Smooth muscle cell of the pulmonary artery (primary cell): ENCODE data around the gene OR4C16. TPM values are rescaled to one million over a fixed set of nuclear protein-coding genes. Genes with fewer than 3 reads are reported as not detected.

ENCODE experiments used
- total RNA-seq: library from RNA; depleted of rRNA; stranded (reverse); fragments of >200 nt; gene quantifications from 2 replicates; pipeline ENCODE4 v1.2.3, GENCODE V29; 2014

OR4C16 gene, protein sequence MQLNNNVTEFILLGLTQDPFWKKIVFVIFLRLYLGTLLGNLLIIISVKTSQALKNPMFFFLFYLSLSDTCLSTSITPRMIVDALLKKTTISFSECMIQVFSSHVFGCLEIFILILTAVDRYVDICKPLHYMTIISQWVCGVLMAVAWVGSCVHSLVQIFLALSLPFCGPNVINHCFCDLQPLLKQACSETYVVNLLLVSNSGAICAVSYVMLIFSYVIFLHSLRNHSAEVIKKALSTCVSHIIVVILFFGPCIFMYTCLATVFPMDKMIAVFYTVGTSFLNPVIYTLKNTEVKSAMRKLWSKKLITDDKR
- not detected in 2 replicates for total RNA-seq

DNA sequence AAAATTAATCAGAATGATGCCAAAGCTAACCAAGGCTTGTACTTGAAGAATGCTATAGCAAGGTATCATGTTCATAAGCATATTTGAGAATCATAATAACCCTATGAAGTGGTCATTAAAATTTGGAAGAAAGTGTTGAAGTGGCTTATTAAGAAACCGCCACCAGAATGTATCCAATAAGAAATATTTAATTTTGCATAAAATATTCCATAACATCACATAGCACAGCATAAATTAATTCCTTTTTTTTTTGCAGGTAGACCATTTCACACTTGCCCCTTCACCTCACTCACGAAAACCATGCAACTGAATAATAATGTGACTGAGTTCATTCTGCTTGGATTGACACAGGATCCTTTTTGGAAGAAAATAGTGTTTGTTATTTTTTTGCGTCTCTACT lies at the start of gene OR4C16:
Gene OR4C16, plus strand, starts transcription at position 301 of the 400 bp plus-strand sequence. Its CDS starts 0 bp downstream, at position 301.

DNA sequence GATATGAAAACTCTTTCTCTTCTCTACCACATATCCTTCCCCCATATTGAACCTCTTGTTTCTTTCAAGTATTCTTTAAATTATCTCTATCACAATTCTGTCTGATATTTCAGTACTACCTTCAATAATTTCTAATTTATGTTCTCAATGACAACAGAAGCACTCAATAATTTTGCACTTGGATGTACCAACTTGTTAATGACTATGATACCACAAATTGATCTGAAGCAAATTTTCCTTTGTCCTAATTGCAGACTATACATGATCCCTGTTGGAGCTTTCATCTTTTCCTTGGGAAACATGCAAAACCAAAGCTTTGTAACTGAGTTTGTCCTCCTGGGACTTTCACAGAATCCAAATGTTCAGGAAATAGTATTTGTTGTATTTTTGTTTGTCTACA lies 17.8 kb upstream of the OR4C16 start, which contains the start of gene OR4C15:
Gene OR4C15, plus strand, starts transcription at position 301 of the 400 bp plus-strand sequence. Its CDS starts 0 bp downstream, at position 301.

DNA sequence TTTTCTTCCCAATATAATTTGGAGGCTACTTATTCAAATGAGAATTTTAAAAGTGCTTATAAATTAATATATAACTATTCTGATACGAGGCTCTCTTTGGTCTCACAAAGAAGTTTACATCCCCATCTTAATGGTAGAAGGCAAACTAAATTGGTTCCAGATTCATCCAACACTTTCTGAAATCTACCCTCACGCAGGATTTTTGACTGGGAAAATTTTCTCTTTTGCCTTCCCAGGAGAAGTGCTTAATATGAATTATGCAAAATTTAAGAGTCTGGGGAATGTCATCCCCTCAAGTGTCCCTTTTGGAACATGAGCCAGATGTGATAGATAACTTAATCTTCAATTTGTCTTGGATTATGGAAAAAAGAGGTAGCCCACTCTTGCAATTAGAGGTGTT lies 35.6 kb downstream of the OR4C16 start, which contains the start of gene OR4C11:
Gene OR4C11, minus strand, starts transcription at position 101 of the 400 bp plus-strand sequence. CDS start 3,272 bp downstream, outside the sequence.

Other genes starting within 250 kb of the OR4C16 start
- gene OR4A16, start 228.9 kb upstream of the OR4C16 start, total RNA-seq, result not detected in 2 replicates
- gene OR4A15, start 204.2 kb upstream of the OR4C16 start, total RNA-seq, result not detected in 2 replicates
- not detected in 2 replicates for gene OR4C15, start 17.7 kb upstream of the OR4C16 start, total RNA-seq
- not detected in 2 replicates for gene OR4C11, start 35.5 kb downstream of the OR4C16 start, total RNA-seq
- gene OR4P4, start 63.0 kb downstream of the OR4C16 start, total RNA-seq, result not detected in 2 replicates
- not detected in 2 replicates for gene OR4S2, start 76.2 kb downstream of the OR4C16 start, total RNA-seq
- gene OR4C6, start 90.1 kb downstream of the OR4C16 start, total RNA-seq, result not detected in 2 replicates
- gene OR5D13, start 201.3 kb downstream of the OR4C16 start, total RNA-seq, result not detected in 2 replicates
- gene OR5D14, start 223.4 kb downstream of the OR4C16 start, total RNA-seq, result not detected in 2 replicates
- gene OR5L1, start 239.2 kb downstream of the OR4C16 start, total RNA-seq, result not detected in 2 replicates
- not detected in 2 replicates for gene OR5D18, start 247.5 kb downstream of the OR4C16 start, total RNA-seq